T-helper 9 cell (primary cell): ENCODE data around the gene ZFAND2A.
"Not testable (repeated sequence)": the region's sequence is repeated elsewhere in the genome, so short reads cannot be mapped to it uniquely, and the experiment has no call there.

Source experiments
- DNase-seq: peaks from one replicate; pipeline ENCODE4 v3.0.0-alpha.2; 2020
- total RNA-seq, 2 donors: gene quantifications; one replicate each; lab custom pipeline; 2026; lab: John Stamatoyannopoulos, UW

ZFAND2A gene, protein sequence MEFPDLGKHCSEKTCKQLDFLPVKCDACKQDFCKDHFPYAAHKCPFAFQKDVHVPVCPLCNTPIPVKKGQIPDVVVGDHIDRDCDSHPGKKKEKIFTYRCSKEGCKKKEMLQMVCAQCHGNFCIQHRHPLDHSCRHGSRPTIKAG
- total RNA-seq, result 24.3 to 42.2 reads per million in 2 donors

DNA sequence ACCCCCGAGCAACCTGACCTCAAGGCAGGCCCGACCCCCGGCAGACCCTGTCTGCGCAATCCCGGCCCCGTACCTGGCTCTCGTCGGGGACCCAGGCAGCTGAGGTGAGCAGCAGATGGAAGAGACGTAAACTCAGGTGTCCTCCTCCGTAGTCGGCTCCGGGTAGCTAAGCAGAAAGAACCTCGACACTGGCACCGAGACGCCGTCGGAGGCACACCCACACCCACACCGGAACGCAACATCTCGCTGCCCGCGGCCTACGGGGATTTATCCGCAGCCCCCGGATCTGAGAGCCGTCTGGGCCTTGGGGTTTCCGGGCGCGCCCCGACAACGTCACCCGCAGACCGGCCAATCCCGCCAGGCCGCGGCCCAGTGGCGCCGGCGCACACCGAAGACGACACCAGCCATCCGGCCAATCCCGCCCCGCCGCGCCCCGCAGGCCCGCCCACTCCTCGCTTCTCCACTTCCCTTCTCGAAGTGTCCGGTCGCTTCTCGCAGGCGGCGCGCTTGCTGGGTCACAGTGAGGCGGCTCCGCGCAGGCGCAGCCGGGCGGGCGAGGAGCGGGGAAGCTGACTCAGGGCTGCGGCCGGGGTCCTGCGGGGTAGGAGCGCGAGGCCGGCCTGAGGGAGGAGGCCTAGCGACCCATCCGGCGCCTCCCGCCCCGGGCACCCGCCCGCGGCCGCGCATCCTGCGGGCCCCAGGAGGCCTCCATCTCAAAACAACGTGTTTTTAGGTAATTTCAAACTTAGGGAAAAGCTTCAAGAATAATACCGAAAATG lies at the start of gene ZFAND2A:
TSS of gene ZFAND2A (minus strand) at position 306 of the 779 bp plus-strand sequence. CDS start 1,984 bp downstream, outside the sequence.
- peak; percentile 98 for DNase-seq

DNA sequence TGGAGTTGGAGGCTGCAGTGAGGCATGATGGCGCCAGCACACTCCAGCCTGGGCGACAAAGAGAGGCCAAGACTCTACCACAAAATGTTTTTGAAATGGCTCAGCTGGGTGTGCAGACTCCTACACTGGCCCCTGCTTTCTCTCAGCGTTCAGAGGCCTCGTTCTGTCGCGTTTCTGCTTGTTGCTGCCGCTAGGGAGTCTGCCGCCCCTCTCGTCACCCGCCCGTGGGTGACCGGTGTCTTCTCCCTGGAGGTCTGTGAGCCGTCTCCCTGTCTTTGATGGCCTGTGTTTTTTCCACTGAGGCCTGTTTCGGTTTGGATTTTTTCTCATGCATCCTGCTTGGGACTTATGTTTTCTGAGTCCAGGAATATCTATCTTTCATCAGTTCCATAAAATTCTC lies 49.1 kb upstream of the ZFAND2A start:
- DNase-seq, result no peak

DNA sequence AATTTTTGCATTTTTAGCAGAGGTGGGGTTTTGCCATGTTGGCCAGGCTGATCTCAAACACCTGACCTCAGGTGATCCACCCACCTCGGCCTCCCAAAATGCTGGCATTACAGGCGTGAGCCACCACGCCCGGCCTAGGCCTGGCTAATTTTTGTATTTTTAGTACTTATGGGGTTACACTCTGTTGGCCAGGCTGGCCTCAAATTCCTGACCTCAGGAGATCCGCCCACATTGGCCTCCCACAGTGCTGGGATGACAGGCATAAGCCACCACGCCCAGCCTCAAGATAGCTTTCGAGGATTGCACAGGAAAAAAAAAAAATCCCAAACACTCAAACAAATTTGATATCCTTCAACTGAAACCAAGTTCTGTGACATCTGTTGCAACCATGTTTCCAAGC lies 45.7 kb upstream of the ZFAND2A start:
- not testable (repeated sequence) for DNase-seq

DNA sequence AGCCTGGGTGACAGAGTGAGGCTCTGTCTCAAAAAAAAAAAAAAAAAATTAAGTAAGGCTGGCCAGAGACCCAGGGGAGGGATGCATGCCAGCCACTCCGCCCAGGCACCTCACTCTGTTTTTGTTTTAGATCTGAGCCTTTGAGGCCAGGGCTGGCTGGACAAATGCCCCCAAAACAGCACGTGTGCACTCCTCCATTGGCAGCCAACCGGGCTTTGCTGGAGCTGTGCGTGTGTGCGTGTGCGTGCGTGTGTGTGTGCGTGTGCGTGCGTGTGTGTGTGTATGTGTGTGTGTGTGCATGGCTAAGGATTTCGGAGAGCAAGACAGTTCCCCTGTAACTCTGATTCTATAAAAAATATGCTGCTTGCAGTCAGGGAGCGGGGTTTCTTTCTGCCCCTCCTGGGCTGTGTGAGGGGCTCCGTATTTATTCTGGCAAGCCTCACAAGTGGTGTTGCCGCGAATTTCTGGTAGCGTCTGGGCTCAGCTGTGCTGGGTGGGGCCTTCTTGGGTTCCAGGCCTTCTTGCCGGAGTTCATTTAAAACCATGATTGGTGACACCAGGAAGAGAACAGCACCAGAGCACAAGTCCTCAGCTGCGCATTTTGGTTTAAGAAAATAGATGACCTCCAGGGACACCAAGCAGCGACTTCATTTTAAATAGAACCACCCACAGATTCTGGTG lies 44.6 kb upstream of the ZFAND2A start:
- no peak for DNase-seq

DNA sequence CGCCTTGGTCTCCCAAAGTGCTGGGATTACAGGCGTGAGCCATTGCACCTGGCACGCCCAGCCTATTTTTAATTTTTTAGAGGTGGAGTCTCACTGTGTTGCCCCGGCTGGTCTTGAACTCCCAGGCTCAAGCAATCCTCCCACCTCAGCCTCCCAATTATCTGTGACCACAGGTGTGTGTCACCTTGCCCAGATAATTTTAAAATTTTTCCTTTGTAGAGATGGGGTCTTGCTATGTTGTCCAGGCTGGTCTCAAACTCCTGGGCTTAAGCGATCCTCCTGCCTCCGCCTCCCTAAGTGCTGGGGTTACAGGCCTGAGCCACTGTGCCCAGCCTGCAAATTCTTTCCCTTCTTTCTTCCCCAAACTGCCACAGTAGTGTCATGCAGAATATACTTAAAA lies 42.9 kb upstream of the ZFAND2A start:
- DNase-seq, result not testable (repeated sequence)

DNA sequence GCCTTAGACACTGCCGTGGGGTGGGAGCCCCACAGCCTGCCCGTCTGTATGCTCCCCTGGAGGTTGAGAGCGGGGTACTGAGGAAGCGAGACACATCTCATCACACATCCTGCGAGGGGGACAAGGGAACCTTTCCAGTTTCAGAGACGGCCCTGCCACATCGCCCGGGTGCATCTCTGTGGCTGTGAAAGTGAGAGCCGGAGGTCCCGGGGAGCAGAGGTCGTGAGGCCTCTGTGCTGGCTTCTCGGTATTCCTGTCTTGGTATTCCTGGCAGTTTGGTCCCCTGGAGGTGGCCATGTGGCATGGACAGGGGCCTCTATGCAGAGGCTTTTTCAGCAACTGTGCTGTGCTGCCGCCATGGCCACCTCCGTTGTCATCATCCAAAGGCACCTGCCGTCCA lies 41.9 kb upstream of the ZFAND2A start:
- no peak for DNase-seq

DNA sequence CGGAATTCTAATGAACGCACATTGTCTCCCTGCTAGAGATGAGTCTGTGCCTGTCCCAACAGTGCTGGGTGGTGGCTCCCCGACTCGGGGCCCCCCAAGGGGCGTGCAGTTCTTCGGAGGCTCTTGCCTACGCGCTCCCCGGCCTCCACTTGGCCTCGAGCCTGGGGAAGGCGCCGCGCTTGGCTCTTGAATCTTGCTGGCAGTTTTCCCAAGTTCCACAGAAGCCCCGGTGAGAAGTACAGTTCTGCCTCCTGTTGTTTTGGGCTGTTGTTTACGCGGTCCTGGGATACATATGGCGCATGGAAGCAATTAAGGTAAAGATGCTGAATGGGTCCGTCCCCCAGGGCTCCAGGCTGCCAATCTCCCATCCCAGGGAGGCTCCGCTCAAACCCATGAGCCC lies 40.0 kb upstream of the ZFAND2A start:
- no peak for DNase-seq

DNA sequence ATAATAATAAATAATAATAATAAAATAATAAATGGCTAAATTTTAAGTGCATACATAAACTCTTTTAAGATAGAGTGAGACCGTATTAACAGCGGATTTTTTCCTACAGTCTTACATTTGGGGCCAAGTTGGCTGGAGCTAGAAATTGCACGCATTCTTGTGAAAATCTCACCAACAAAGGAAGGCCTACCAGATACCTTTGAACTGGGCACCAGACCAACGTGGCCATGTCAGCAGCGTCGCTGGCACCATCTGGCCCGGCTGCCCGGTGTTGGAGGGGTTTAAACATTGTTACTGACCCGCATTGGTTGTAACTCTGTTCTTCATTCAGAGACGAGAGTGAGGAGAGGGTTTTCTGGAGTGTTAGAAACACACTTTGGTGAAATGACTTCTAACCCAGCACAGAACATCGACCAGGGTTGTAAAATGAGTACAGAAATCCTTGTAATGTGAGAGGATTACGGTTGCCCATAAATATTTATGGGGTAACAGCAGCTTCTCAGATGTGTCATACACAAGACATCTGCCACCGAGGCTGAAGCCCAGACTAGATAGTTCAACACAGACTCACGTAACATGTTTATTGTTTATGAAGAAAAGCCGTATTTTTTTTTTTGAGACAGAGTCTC lies 38.1 kb upstream of the ZFAND2A start:
- no peak for DNase-seq

DNA sequence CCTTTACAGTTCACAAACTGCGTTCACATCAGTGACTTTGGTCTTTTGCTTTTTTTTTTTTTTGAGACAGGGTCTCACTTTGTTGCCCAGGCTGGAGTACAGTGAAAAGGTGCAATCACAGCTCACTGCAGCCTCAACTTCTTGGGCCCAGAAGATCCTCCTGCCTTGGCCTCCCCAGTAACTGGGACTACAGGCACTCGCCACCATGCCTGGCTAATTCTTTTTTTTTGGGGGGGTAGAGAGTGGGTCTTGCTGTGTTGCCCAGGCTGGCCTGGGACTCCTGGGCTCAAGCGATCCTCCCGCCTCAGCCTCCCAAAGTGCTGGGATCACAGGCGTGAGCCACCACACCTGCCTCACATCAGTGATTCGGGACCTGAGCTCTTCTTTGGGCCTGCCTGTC lies 37.0 kb upstream of the ZFAND2A start:
- no peak for DNase-seq

DNA sequence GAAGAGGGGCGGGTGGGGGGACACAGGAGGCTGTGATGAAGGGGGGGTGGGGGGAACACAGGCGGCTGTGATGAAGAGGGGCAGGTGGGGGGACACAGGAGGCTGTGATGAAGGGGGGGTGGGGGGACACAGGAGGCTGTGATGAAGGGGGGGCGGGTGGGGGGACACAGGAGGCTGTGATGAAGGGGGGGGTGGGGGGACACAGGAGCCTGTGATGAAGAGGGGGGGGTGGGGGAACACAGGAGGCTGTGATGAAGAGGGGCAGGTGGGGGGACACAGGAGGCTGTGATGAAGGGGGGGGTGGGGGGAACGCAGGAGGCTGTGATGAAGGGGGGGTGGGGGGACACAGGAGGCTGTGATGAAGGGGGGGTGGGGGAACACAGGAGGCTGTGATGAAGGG lies 36.4 kb upstream of the ZFAND2A start:
- not testable (repeated sequence) for DNase-seq

DNA sequence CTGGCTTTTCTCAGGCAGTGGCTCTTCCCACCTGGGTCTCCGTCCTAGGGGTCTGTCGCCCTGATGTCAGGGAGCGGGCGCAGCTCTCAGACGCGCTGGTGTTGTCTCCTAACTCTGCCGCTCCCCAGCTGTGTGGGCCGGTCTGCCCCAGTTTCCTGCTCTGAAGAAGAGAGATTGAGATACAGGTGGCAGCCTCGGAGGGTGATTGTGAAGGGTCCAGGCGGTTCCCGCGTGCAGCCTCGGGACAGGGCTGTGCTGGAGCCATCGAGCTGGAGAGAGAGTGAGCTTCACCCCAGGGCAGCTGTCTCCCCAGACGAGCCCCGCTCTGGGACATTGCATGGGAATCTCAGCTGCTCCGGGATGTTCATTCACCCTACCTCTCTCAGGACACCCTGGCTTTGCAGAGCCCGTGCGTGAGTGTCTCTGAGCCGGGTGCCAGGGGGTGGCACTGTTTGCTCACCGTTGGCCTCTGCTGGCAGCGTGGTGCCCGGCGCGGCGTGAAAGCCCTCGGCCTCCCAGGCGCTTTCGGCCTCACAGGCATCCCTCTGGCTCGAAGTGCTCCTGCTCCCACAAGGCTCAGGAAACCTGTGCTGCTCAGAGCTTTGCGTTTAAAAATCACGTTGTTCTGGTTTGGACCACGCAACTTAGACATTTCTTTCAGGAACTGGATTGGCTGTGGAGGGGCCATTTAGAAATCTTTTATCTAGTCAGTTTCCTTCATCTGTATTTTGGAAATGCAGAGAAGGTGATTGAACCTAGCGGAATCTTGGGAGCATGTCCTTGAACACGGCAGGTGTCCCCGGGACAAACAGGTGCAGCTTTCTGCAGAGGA lies 33.8 kb upstream of the ZFAND2A start:
- no peak for DNase-seq

DNA sequence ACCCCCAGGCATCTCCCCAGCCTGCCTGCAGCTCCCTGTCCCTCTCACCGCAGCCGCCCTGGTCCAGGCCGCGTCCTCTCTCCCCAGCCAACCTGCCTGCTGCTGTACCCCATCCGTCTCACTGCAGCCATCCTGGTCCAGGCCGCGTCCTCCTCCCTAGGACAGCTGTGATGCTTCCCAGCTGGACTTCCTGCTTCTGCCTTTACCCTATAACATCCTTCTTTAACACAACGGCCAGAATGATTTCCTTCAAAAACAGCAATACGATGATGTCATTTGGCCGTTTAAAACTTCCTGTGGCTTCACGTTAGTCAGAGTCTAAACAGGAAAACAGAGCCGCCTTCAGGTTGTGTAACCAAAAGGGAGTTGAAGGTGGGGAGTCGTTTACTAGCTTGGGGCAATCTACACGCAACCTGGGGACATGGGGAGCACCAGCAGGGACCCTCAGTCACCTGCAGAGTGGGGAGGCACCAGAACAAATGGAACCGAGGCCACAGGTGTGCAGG lies 32.2 kb upstream of the ZFAND2A start:
- no peak for DNase-seq

DNA sequence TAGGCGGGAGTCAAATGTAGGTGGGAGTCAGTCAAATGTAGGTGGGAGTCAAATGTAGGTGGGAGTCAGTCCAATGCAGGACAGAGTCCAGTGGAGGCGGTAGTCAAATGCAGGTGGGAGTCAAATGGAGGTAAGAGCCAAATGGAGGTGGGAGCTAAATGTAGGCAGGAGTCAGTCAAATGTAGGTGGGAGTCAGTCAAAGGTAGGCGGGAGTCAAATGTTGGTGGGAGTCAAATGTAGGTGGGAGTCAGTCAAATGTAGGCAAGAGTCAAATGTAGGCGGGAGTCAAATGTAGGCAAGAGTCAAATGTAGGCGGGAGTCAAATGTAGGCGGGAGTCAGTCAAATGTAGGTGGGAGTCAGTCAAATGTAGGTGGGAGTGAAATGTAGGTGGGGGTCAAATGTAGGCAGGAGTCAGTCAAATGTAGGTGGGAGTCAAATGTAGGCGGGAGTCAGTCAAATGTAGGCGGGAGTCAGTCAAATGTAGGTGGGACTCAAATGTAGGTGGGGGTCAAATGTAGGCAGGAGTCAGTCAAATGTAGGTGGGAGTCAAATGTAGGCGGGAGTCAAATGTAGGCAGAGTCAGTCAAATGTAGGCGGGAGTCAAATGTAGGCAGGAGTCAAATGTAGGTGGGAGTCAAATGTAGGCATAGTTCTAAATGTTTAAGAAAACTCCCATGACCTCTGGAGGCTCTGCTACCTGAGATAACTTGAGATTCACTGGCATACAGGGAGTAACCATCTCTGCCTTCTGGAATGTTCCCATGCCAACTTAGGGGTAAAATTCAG lies 30.2 kb upstream of the ZFAND2A start:
- no peak for DNase-seq

DNA sequence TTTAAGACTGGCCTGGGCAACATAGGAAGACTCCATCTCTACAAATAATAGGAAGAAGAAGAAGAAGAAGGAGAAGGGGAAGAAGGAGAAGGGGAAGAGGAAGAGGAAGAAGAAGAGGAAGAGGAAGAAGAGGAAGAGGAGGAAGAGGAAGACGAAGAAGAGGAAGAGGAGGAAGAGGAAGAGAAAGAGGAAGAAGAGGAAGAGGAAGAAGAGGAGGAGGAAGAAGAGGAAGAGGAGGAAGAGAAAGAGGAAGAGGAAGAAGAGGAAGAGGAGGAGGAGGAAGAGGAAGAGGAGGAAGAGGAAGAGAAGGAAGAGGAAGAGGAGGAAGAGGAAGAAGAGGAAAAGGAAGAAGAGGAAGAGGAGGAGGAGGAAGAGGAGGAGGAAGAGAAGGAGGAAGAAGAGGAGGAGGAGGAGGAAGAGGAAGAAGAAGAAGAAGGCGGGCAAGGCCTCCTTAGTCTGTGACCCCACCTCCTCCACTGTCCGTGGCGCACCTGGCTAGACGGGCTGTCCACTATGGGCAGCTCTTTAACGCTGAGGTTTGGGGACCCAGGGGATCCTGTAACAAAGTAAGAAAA lies 28.8 kb upstream of the ZFAND2A start:
- no peak for DNase-seq

DNA sequence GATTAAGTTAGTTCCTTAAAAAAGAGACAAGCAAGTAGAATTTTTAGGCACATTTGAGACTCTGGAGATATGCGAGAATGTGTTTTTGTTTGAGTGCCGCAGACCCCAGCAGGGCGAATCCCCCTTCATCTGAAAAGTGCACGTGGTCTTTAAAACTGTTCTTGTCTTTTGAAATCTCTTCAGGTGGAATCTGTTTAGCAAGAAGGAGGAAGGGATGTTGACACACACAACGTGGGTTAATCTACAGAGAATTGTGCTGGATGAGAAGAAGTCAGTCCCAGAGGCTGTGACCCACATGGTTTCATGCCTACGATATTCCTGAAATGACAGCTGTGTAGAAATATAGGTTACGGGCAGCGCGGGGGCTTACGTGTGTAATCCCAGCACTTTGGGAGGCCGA lies 27.1 kb upstream of the ZFAND2A start:
- DNase-seq, result no peak

DNA sequence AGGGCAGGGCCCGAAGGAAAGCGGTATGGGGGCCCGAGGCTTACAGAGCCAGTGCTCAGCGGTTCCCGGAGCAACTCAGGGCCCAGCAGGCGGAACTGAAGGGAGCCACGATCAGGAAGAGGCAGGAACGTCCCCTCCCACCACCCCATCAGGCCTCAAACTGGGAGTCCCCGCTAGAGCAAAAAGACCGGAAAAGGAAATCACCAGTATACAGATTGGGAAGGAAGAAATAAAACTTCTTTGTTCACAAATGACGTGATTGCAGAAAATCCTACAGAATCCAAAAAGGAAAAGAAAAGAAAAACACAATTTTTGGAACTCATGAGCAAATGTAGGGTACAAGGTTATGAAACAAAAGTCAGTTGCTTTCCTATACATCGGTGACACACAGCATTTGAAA lies 21.6 kb upstream of the ZFAND2A start:
- DNase-seq, result no peak

DNA sequence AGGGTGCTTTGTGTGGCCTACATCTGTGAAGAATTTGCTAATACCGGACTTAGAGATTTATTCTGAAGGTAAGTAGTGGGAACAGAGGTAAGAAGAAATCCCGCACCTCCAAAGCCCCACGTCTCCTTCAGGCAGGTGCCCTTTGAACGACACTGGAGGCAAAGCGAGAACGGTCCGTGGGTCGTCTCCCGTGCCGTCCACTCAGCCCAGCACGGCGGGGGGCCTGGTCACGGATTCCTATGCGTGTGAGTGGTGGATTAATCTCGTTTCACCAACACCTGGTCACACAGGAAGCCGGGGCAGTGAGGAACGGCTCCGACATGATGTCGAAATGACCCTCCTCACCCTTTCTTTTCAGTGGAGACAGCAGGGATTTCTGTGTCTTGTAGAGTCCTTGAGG lies 21.0 kb upstream of the ZFAND2A start:
- no peak for DNase-seq

DNA sequence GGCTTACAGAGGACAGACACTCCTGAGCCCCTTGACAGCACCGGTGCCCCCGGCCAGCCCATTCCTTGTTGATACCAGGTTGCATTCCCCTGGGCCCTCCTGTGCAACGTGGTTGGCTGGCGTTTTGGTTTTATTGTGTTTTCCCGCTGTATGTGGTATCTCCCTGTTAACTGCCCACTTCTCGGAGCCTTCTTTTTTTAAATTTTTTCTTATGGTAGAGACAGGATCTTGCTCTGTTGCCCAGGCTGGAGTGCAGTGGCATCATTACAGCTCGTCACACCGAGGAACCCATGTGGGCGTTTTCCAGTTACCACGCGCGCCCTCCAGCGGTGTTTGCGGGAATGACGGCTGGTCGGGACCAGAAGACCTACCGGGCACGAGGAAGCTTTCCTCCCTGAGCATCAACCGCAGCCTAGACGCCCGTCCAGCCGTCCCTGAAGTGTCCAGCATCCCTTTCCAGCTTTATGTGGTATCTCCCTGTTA lies 16.9 kb upstream of the ZFAND2A start:
- peak; percentile 75 for DNase-seq

DNA sequence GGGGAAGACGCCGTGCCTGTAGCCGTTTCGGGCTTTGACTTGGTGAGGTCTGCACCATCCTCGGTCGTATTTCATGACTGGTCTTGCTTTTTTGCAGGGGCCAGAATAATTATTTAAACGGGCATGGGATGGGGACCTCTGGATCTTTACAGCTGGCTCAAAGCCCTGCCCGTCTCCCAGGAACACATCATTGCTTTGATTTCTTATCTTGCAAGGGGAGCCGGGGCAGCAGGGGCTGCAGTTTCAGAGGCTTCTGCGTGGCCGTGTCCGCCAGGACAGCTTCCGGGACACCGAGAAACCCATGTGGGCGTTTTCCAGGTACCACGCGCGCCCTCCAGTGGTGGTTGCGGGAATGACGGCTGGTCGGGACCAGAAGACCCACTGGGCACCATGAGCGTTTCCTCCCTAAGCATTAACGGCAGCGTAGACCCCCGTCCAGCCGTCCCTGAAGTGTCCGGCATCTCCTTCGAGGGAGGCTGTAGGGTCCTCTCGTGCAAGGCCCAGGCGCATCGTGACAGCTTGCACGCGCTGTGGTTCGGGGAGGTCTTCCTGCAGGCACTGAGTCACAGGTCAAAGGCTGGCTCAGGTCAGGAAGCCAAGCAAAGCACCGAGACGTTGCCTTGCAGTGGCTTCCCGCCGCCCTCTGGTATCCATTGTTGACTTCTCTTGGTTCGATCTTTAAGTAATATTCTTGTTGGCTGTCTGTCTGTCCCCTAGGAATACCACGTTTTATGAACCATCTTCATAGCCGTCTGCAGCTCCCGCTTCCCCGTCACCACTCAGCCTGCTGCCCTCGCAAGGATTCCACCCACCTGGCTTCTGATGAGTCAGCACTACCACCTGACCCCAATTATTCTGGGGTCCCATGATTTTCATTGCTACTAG lies 16.2 kb upstream of the ZFAND2A start:
- peak; percentile 81 for DNase-seq

DNA sequence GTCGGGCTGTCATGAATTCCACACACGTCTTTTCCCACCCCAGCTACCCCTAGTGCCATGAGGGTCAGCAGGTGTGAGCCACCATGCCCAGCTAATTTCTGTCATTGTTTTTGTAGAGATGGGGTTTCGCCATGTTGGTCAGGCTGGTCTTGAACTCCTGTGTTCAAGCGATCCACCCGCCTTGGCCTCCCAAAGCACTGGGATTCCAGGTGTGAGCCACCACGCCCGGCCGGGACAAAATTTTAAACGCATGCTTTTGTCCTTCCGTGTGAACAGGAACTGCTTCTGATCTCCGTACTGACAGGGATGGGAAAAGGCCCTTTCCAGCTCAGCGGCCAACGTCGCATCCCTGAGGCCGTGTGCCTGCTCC lies 15.6 kb upstream of the ZFAND2A start:
- DNase-seq, result no peak
